K562 (cell line): Measurements from ENCODE around the gene LMOD1. TPM values are rescaled to one million over a fixed set of nuclear protein-coding genes. Genes with fewer than 3 reads are reported as not detected.

Source experiments
- BACH1 ChIP-seq: fragments of 200-800 bp; sonication (Bioruptor generic); IDR thresholded peaks from 2 replicates; pipeline ENCODE4 v1.6.1; 2016; ENCODE audit warnings: missing genetic modification characterization, missing compliant biosample characterization
- BHLHE40 ChIP-seq: IDR thresholded peaks from 2 replicates; pipeline ENCODE4 v1.6.1; 2011; ENCODE audit warnings: low read length, improper control_type of control experiment
- BRD4 ChIP-seq: fragments of 200-600 bp; sonication (generic); IDR thresholded peaks from 2 replicates; pipeline ENCODE4 v1.6.1; 2017; ENCODE audit warnings: inconsistent platforms
- BRF1 ChIP-seq: IDR thresholded peaks from 3 replicates; pipeline ENCODE4 v1.6.1; 2011; ENCODE audit warnings: borderline replicate concordance, mild to moderate bottlenecking; ENCODE audit not compliant: insufficient read length; ENCODE audit errors: extremely low read depth
- CBX3 ChIP-seq, 2 experiments: IDR thresholded peaks; 1 replicate in 1 of 2; 2 replicates in 1 of 2; pipeline ENCODE4 v1.6.1; 2012; ENCODE audit warnings: inconsistent platforms in 2 of 2, low read length in 2 of 2, borderline replicate concordance in 1 of 2, control low read depth in 1 of 2
- DNMT1 ChIP-seq: fragments of 450-650 bp; IDR thresholded peaks from 2 replicates; pipeline ENCODE4 v1.6.1; 2016; ENCODE audit warnings: antibody characterized with exemption, mild to moderate bottlenecking
- EP400 ChIP-seq: fragments of 450-650 bp; IDR thresholded peaks from 2 replicates; pipeline ENCODE4 v1.6.1; 2017; ENCODE audit warnings: antibody characterized with exemption, mild to moderate bottlenecking, moderate library complexity
- EWSR1 ChIP-seq: fragments of 450-650 bp; IDR thresholded peaks from 2 replicates; pipeline ENCODE4 v1.6.1; 2018; ENCODE audit warnings: borderline replicate concordance, mild to moderate bottlenecking, low read depth, moderate library complexity; ENCODE audit not compliant: partially characterized antibody
- GABPB2 ChIP-seq: fragments of 250-450 bp; sonication (Bioruptor Pico); conservative IDR thresholded peaks from 2 replicates; pipeline ENCODE4 v1.5.1; 2021; ENCODE audit warnings: mild to moderate bottlenecking
- IFI16 ChIP-seq: fragments of 250-450 bp; sonication (Bioruptor Pico); IDR thresholded peaks from 2 replicates; pipeline ENCODE4 v2.1.2; 2022; ENCODE audit warnings: mild to moderate bottlenecking, inconsistent platforms
- KDM2B ChIP-seq: fragments of 250-450 bp; sonication (Bioruptor Pico); IDR thresholded peaks from 2 replicates; pipeline ENCODE4 v1.8.0; 2021; ENCODE audit warnings: mild to moderate bottlenecking, moderate library complexity
- MBD2 ChIP-seq: sonication (generic); IDR thresholded peaks from 2 replicates; pipeline ENCODE4 v1.6.1; 2016; ENCODE audit warnings: low read depth, borderline replicate concordance
- MCM2 ChIP-seq: fragments of 450-650 bp; IDR thresholded peaks from 2 replicates; pipeline ENCODE4 v1.6.1; 2017; ENCODE audit warnings: low read depth, mild to moderate bottlenecking
- NELFE ChIP-seq: IDR thresholded peaks from 2 replicates; pipeline ENCODE4 v1.6.1; 2011; ENCODE audit warnings: mild to moderate bottlenecking; ENCODE audit not compliant: insufficient read depth, insufficient read length
- NFYB ChIP-seq: IDR thresholded peaks from 2 replicates; pipeline ENCODE4 v1.6.1; 2011; ENCODE audit warnings: mild to moderate bottlenecking, moderate library complexity; ENCODE audit not compliant: insufficient read length; ENCODE audit errors: extremely low read depth
- SMAD2 ChIP-seq: fragments of 150-350 bp; IDR thresholded peaks from 2 replicates; pipeline ENCODE4 v1.6.1; 2014; ENCODE audit warnings: low read depth, mild to moderate bottlenecking, low read length
- SP1 ChIP-seq: sonication (generic); formaldehyde crosslinking; IDR thresholded peaks from 2 replicates; pipeline ENCODE4 v1.8.1; 2022; ENCODE audit warnings: mild to moderate bottlenecking, missing genetic modification reagents
- XRCC4 ChIP-seq: IDR thresholded peaks from one replicate; pipeline ENCODE4 v1.6.1; 2011; ENCODE audit not compliant: insufficient read depth, insufficient read length; ENCODE audit errors: extremely low read depth
- ZNF175 ChIP-seq: fragments of 200-800 bp; sonication (Bioruptor generic); IDR thresholded peaks from 2 replicates; pipeline ENCODE4 v1.6.1; 2016; ENCODE audit warnings: low read depth, mild to moderate bottlenecking, missing genetic modification characterization, missing compliant biosample characterization
- ZNF57 ChIP-seq: fragments of 450-650 bp; formaldehyde crosslinking; IDR thresholded peaks from 2 replicates; pipeline ENCODE4 v1.4.0; 2020; ENCODE audit warnings: mild to moderate bottlenecking, moderate library complexity
- ZNF780A ChIP-seq: fragments of 250-450 bp; sonication (Bioruptor Pico); IDR thresholded peaks from 2 replicates; pipeline ENCODE4 v1.5.0; 2021; ENCODE audit warnings: mild to moderate bottlenecking
- polyA plus RNA-seq, 8 experiments: library from polyadenylated mRNA; depleted of rRNA in 4 of 8; stranded (reverse) in 5 of 8; unstranded in 3 of 8; fragments of >200 nt; fragmentation: Nextera tagmentation in 2 of 8; fragmentation: Illumina TruSeq in 1 of 8; extraction: Ambion mirVana in 2 of 8; extraction: Trizol in 1 of 8; gene quantifications; 2 replicates each; pipeline versions ENCODE4 v1.2.1 to v1.2.3, GENCODE V29; 2011 to 2014; ENCODE audit warnings: inconsistent platforms in 1 of 8, missing spikeins in 1 of 8
- total RNA-seq, 7 experiments: library from RNA; depleted of rRNA in 6 of 7; stranded (reverse); fragments of >200 nt in 6 of 7; fragmentation: Illumina TruSeq in 2 of 7; extraction: Trizol in 2 of 7; gene quantifications; 2 replicates each; pipeline versions ENCODE4 v1.2.1 to v1.2.3, GENCODE V29; 2011 to 2021; ENCODE audit warnings: low replicate concordance in 1 of 7
- TF ChIP-seq, protein P1 (sequence below): fragments of 250-450 bp; sonication (Bioruptor Pico); IDR thresholded peaks from 2 replicates; pipeline ENCODE4 v1.5.0; 2022; ENCODE audit warnings: mild to moderate bottlenecking
- TF ChIP-seq, protein P2 (sequence below): sonication (generic); formaldehyde crosslinking; IDR thresholded peaks from 2 replicates; pipeline ENCODE4 v1.8.0; 2022; ENCODE audit warnings: mild to moderate bottlenecking, missing genetic modification reagents, borderline replicate concordance
- TF ChIP-seq, protein P3 (sequence below): fragments of 250-450 bp; sonication (Bioruptor Pico); IDR thresholded peaks from 2 replicates; pipeline ENCODE4 v1.8.0; 2022; ENCODE audit warnings: moderate library complexity, mild to moderate bottlenecking, inconsistent platforms
- TF ChIP-seq, protein P4 (sequence below): IDR thresholded peaks from 2 replicates; pipeline ENCODE4 v1.6.1; 2011; ENCODE audit not compliant: insufficient read length; ENCODE audit errors: extremely low read depth

LMOD1 gene
- total and polyA plus RNA-seq, 9 of the 15 experiments (the other 6 are each of a cell fraction or from before 2014, with no cell fraction given): 0.03 to 0.54 (median 0.38) TPM; not detected in 1

DNA sequence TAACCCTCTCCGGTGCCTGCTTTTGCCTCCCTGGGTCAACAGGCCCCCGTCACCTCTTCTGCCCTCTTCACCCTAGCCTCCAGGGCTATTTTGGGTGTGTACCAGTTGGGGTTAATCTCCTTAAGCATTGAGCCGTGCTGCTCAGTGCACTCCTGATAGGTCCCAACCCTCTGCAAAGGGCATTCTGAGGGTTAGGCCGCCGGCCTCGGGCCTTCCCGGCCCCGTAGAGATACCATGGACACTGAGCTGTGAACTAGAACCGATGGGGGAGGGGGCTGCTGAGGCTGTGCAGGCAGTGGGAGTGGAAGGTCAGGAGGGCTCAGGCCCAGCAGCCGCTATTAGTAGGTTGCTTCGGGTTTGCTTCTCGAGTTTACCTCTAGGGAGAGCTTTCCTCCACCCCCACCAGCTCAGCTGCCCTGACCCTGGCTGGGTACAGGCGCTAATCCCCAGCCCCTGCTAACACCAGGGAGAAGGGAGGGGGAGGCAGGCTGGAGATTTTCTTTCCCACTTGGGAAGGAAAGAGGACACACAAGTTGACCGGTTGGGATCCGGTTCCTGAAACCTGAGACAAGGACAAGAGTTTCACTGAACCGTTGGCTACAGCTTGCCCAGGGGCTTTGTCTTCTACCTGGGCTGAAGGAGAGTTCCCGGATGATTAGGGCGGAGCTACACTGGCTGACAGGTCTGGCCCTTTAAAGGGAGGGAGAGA lies 4.8 kb downstream of the LMOD1 start (continued):
- TF ChIP-seq NFYB (no peak), EP400 (peak; percentile 34; the same call in 1 of the 2 replicates), GABPB2 (CRISPR knock-in tag) (no peak), EWSR1 (no peak), BACH1 (tag) (no peak), KDM2B (CRISPR knock-in tag) (no peak), ZNF57 (CRISPR knock-in tag) (no peak), ZNF175 (CRISPR knock-in tag) (peak; percentile 39; the same call in 1 of the 2 replicates), BHLHE40 (no peak), CBX3 (IDR thresholded peaks at IDR 0.05; ENCODE audit: borderline replicate concordance in 1 of 2, low read length in 2 of 2) (peak in 1 of 2 experiments; percentile 61; a peak in 1 of 3 replicates), IFI16 (CRISPR knock-in tag) (no peak), MBD2 (no peak; the same call in 1 of the 2 replicates), DNMT1 (no peak), MCM2 (no peak), BRF1 (no peak), SMAD2 (no peak), SP1 (CRISPR knock-in tag) (no peak), ZNF780A (CRISPR knock-in tag) (no peak), BRD4 (peak; percentile 76; the same call in 1 of the 2 replicates), NELFE (no peak), XRCC4 (no peak)
- TF ChIP-seq, protein P1, sequence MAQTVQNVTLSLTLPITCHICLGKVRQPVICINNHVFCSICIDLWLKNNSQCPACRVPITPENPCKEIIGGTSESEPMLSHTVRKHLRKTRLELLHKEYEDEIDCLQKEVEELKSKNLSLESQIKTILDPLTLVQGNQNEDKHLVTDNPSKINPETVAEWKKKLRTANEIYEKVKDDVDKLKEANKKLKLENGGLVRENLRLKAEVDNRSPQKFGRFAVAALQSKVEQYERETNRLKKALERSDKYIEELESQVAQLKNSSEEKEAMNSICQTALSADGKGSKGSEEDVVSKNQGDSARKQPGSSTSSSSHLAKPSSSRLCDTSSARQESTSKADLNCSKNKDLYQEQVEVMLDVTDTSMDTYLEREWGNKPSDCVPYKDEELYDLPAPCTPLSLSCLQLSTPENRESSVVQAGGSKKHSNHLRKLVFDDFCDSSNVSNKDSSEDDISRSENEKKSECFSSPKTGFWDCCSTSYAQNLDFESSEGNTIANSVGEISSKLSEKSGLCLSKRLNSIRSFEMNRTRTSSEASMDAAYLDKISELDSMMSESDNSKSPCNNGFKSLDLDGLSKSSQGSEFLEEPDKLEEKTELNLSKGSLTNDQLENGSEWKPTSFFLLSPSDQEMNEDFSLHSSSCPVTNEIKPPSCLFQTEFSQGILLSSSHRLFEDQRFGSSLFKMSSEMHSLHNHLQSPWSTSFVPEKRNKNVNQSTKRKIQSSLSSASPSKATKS (CRISPR knock-in tag): no peak
- TF ChIP-seq, protein P2, sequence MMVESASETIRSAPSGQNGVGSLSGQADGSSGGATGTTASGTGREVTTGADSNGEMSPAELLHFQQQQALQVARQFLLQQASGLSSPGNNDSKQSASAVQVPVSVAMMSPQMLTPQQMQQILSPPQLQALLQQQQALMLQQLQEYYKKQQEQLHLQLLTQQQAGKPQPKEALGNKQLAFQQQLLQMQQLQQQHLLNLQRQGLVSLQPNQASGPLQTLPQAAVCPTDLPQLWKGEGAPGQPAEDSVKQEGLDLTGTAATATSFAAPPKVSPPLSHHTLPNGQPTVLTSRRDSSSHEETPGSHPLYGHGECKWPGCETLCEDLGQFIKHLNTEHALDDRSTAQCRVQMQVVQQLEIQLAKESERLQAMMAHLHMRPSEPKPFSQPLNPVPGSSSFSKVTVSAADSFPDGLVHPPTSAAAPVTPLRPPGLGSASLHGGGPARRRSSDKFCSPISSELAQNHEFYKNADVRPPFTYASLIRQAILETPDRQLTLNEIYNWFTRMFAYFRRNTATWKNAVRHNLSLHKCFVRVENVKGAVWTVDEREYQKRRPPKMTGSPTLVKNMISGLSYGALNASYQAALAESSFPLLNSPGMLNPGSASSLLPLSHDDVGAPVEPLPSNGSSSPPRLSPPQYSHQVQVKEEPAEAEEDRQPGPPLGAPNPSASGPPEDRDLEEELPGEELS (CRISPR knock-in tag): no peak
- TF ChIP-seq, protein P3, sequence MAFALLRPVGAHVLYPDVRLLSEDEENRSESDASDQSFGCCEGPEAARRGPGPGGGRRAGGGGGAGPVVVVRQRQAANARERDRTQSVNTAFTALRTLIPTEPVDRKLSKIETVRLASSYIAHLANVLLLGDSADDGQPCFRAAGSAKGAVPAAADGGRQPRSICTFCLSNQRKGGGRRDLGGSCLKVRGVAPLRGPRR (CRISPR knock-in tag): no peak
- TF ChIP-seq, protein P4, sequence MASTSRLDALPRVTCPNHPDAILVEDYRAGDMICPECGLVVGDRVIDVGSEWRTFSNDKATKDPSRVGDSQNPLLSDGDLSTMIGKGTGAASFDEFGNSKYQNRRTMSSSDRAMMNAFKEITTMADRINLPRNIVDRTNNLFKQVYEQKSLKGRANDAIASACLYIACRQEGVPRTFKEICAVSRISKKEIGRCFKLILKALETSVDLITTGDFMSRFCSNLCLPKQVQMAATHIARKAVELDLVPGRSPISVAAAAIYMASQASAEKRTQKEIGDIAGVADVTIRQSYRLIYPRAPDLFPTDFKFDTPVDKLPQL: no peak
